SU-DHL-6 (cell line): ENCODE results near the gene SLC48A1.

Experiments used
- H2AFZ ChIP-seq: fragments of 200-600 bp; sonication (generic); 2 replicates; pipeline ENCODE4 v1.6.1; 2014; ENCODE audit warnings: low read depth, mild to moderate bottlenecking, moderate library complexity, mixed read lengths, antibody characterized with exemption, low read length; ENCODE audit not compliant: severe bottlenecking
- H3F3A ChIP-seq: fragments of 200-600 bp; shearing (Covaris generic); 2 replicates; pipeline ENCODE4 v1.6.0; 2016; ENCODE audit warnings: antibody characterized with exemption, mild to moderate bottlenecking; ENCODE audit not compliant: insufficient read depth
- H3K27ac ChIP-seq: fragments of 200-600 bp; sonication (generic); 2 replicates; pipeline ENCODE4 v1.5.1; 2016; ENCODE audit warnings: low read depth, mild to moderate bottlenecking, low read length, moderate library complexity, mixed read lengths
- H3K27me3 ChIP-seq: fragments of 200-600 bp; sonication (generic), shearing (Covaris generic); 2 replicates; pipeline ENCODE4 v1.6.0; 2014; ENCODE audit warnings: mild to moderate bottlenecking, low read length
- H3K36me3 ChIP-seq: fragments of 200-600 bp; sonication (generic); 2 replicates; pipeline ENCODE4 v1.6.1; 2014; ENCODE audit warnings: mild to moderate bottlenecking, low read length, mixed read lengths
- H3K4me2 ChIP-seq: fragments of 300-600, 200-600 bp; shearing (Covaris generic), sonication (generic); 2 replicates; pipeline ENCODE4 v1.6.0; 2014; ENCODE audit warnings: low read length, low read depth, mild to moderate bottlenecking; ENCODE audit not compliant: poor library complexity, severe bottlenecking
- H3K4me3 ChIP-seq: fragments of 200-600 bp; sonication (generic); 2 replicates; pipeline ENCODE4 v1.5.1; 2014; ENCODE audit warnings: antibody characterized with exemption, low read length, mild to moderate bottlenecking, mixed read lengths; ENCODE audit not compliant: insufficient read depth, poor library complexity, severe bottlenecking
- H3K79me2 ChIP-seq: fragments of 200-600 bp; sonication (generic); 2 replicates; pipeline ENCODE4 v1.6.1; 2014; ENCODE audit warnings: mild to moderate bottlenecking, low read length, moderate library complexity; ENCODE audit not compliant: insufficient read depth
- H3K9ac ChIP-seq: fragments of 200-600 bp; sonication (generic); 2 replicates; pipeline ENCODE4 v1.7.0; 2014; ENCODE audit warnings: mild to moderate bottlenecking, low read length
- H3K9me2 ChIP-seq: fragments of 200-600 bp; sonication (generic); replicated peaks from 2 replicates; pipeline ENCODE4 v1.6.1; 2014; ENCODE audit warnings: low read length; ENCODE audit not compliant: insufficient read depth
- H3K9me3 ChIP-seq: fragments of 200-600 bp; sonication (generic); 2 replicates; pipeline ENCODE4 v1.6.1; 2014; ENCODE audit warnings: low read length, mixed read lengths; ENCODE audit not compliant: insufficient read depth
- H4K20me1 ChIP-seq: fragments of 200-600 bp; sonication (generic); 2 replicates; pipeline ENCODE4 v1.6.1; 2014; ENCODE audit warnings: low read depth, mild to moderate bottlenecking, antibody characterized with exemption, low read length, moderate library complexity, mixed read lengths
- EZH2phosphoT487 ChIP-seq: fragments of 200-600 bp; sonication (generic), shearing (Covaris generic); conservative IDR thresholded peaks from 2 replicates; pipeline ENCODE4 v1.6.1; 2018; ENCODE audit warnings: mild to moderate bottlenecking, antibody characterized with exemption, low read length, moderate library complexity, mixed read lengths
- TF ChIP-seq, protein P1 (sequence below): fragments of 200-600 bp; sonication (generic); IDR thresholded peaks from one replicate; pipeline ENCODE4 v1.5.1; 2017; ENCODE audit warnings: antibody characterized with exemption, mild to moderate bottlenecking, low read length, moderate library complexity; ENCODE audit not compliant: insufficient read depth, poor library complexity, severe bottlenecking

SLC48A1 gene

DNA sequence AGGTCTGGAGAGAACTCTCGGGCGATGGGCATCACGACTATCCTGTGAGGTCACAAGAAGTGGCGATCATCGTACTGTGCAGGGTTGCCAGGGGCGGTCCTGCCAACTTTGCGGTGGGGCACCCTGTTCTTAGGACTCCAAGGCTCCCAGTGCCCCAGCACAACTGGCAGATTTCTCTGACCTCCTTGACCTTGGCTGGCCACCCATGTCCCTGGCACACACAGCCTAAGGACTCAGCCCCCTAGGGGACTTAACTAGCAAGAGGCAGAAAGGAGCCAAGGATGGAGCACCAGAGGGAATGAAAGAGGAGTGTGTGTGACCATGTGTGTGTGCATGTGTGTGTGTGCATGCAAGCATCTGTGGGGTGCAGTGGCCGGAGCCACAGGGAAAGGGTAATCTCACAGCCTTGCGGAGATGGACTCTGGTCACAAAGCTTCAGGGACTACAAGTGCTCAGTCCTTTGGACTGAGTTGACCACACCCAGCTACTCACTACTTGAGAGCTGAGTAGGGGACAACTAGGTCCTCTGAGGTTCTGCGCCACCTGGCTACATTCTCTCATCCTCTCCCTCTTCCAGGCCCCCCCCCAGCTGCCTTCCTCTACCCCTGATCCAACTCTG lies 13.7 kb downstream of the SLC48A1 start:
- H3K36me3 ChIP-seq, result no peaks in the 10 kb centered on the region
- H3K9ac ChIP-seq, result no peak overlapping the region
- no peaks in the 10 kb centered on the region for H3K27me3 ChIP-seq
- H4K20me1 ChIP-seq, result no peaks in the 10 kb centered on the region
- H3K9me3 ChIP-seq, result no peaks in the 10 kb centered on the region
- no peak overlapping the region for H3K4me3 ChIP-seq
- TF ChIP-seq EZH2phosphoT487, result no peak
- TF ChIP-seq, protein P1, sequence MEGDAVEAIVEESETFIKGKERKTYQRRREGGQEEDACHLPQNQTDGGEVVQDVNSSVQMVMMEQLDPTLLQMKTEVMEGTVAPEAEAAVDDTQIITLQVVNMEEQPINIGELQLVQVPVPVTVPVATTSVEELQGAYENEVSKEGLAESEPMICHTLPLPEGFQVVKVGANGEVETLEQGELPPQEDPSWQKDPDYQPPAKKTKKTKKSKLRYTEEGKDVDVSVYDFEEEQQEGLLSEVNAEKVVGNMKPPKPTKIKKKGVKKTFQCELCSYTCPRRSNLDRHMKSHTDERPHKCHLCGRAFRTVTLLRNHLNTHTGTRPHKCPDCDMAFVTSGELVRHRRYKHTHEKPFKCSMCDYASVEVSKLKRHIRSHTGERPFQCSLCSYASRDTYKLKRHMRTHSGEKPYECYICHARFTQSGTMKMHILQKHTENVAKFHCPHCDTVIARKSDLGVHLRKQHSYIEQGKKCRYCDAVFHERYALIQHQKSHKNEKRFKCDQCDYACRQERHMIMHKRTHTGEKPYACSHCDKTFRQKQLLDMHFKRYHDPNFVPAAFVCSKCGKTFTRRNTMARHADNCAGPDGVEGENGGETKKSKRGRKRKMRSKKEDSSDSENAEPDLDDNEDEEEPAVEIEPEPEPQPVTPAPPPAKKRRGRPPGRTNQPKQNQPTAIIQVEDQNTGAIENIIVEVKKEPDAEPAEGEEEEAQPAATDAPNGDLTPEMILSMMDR, result no peak
- no peak overlapping the region for H2AFZ ChIP-seq
- no peaks in the 10 kb centered on the region for H3K9me2 ChIP-seq
- no peak overlapping the region for H3K4me2 ChIP-seq
- H3F3A ChIP-seq, result no peaks in the 10 kb centered on the region
- H3K79me2 ChIP-seq, result no peaks in the 10 kb centered on the region
- H3K27ac ChIP-seq, result no peak overlapping the region

DNA sequence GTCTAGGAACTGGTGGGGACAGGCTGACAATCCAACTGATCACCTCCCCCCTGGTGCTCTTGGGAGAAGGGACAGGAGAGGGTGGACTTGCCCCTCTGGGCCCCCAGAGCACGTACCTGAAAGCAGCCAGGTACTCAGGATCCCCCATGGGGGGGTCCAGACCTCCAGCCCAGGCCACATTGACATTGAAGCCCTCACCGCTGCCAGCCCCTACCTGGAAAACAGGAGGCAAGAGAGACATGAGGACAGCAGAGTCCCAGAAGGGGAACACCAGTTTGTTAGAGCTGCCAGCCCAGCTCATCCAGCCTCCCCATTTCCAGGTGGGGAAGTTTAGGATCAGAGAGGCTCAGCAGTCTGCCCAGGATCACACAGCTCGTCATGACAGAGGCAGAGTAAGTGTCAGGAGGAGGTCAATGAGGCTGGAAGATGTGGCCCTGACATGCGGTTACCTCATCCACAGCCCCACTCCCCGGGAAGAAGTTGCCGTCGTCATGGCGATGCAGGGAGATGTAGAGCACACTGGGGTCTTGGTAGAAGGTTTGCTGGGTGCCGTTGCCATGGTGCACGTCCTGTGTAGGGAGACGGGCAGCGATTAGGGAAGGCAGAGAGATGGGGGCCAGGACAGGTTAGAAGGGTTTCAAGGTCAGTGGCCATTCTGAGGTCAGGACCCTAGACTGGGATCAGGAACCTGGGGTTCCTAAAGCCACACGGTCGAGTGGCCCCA lies 14.7 kb downstream of the SLC48A1 start:
- Histone ChIP-seq H3K27me3 (no peaks in the 10 kb centered on the region), H3F3A (no peaks in the 10 kb centered on the region), H3K9me2 (no peaks in the 10 kb centered on the region), H3K4me3 (no peak overlapping the region), H2AFZ (no peak overlapping the region), H3K9me3 (no peaks in the 10 kb centered on the region), H3K4me2 (no peak overlapping the region), H3K79me2 (no peaks in the 10 kb centered on the region), H3K27ac (no peak overlapping the region), H3K9ac (no peak overlapping the region), H3K36me3 (peaks cover 4% of the 10 kb centered on the region; the same call in 1 of the 2 replicates), H4K20me1 (no peaks in the 10 kb centered on the region)
- TF ChIP-seq, protein P1, result no peak
- no peak for TF ChIP-seq EZH2phosphoT487

DNA sequence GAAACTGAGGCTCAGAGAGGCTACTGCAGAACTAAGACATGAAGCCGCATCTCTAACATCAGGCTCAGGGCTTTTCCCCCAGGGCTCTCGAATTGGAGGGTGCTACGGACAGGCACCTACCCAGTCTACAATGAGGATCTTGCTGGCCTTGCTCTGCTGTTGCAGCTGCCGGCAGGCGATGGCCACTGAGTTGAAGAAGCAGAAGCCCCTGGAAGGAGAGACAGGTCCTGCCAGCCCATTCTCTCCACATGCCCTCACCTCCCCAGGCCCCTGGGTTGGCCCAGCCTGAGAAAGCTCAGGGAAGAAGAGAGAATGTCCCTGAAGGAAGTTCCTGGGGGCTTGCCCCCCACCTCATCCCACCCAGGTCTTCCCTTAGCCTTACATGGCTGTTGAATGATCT lies 16.1 kb downstream of the SLC48A1 start:
- Histone ChIP-seq H3K27ac (no peak overlapping the region), H4K20me1 (no peaks in the 10 kb centered on the region), H2AFZ (no peak overlapping the region), H3K79me2 (no peaks in the 10 kb centered on the region), H3F3A (no peaks in the 10 kb centered on the region), H3K4me2 (no peak overlapping the region), H3K9me2 (no peaks in the 10 kb centered on the region), H3K4me3 (no peak overlapping the region), H3K9me3 (no peaks in the 10 kb centered on the region), H3K27me3 (no peaks in the 10 kb centered on the region), H3K36me3 (peaks cover 4% of the 10 kb centered on the region; the same call in 1 of the 2 replicates), H3K9ac (no peak overlapping the region)
- no peak for TF ChIP-seq EZH2phosphoT487
- TF ChIP-seq, protein P1, result no peak
